Right kidney (tissue), 9 donors: ENCODE data around the gene R3HDM1.
A peak's percentile ranks its signal among the peaks of the same experiment; 100 is the strongest.
"Not testable (repeated sequence)": the region's sequence is repeated elsewhere in the genome, so short reads cannot be mapped to it uniquely, and the experiment has no call there.

Experiments
- DNase-seq: peaks from one replicate; pipeline ENCODE4 v3.0.0-alpha.2; 2016
- long read RNA-seq, 8 donors: transcript quantifications; one replicate each; lab custom pipeline, GENCODE V29; 2026

Gene R3HDM1
- long read RNA-seq, donor 1, partial matches to known transcripts: 8 of 8 reads
- long read RNA-seq, donor 1, other reads (novel, unspliced or antisense): 0 of 8 reads
- long read RNA-seq, donor 2, partial matches to known transcripts: 0 of 1 reads
- long read RNA-seq, donor 2, other reads (novel, unspliced or antisense): 0 of 1 reads
- long read RNA-seq, donor 3, partial matches to known transcripts: 0 of 1 reads
- long read RNA-seq, donor 3, other reads (novel, unspliced or antisense): 0 of 1 reads
- long read RNA-seq, donor 4: 0 reads
- long read RNA-seq, donor 5: 0 reads
- long read RNA-seq, donor 6, partial matches to known transcripts: 9 of 10 reads
- long read RNA-seq, donor 6, other reads (novel, unspliced or antisense): 0 of 10 reads
- long read RNA-seq, donor 7, partial matches to known transcripts: 14 of 14 reads
- long read RNA-seq, donor 7, other reads (novel, unspliced or antisense): 0 of 14 reads
- long read RNA-seq, donor 8: 0 reads

- DNase-seq: peak; percentile 90
Observed at GRCh38 chr2:135531231-135532197, at the start of gene R3HDM1. Gene R3HDM1, plus strand, starts transcription at chr2:135531484. Its CDS starts 73,362 bp downstream, at chr2:135604846.

- no peak for DNase-seq
Observed at GRCh38 chr2:135485441-135485840, 45.8 kb upstream of the R3HDM1 start.

- DNase-seq: no peak
Observed at GRCh38 chr2:135490376-135490775, 40.9 kb upstream of the R3HDM1 start.

- no peak for DNase-seq
Observed at GRCh38 chr2:135494503-135494902, 36.8 kb upstream of the R3HDM1 start.

GRCh38 chr2:135494917-135495316 lies 36.4 kb upstream of the R3HDM1 start:
- no peak for DNase-seq

- DNase-seq: not testable (repeated sequence)
Observed at GRCh38 chr2:135498588-135498987, 32.7 kb upstream of the R3HDM1 start.

- no peak for DNase-seq
Observed at GRCh38 chr2:135504811-135505210, 26.5 kb upstream of the R3HDM1 start.

GRCh38 chr2:135510577-135510976 lies 20.7 kb upstream of the R3HDM1 start:
- DNase-seq: no peak

GRCh38 chr2:135512099-135512498 lies 19.2 kb upstream of the R3HDM1 start:
- DNase-seq: no peak

- no peak for DNase-seq
Observed at GRCh38 chr2:135525786-135526185, 5.5 kb upstream of the R3HDM1 start.

GRCh38 chr2:135528006-135528405 lies 3.3 kb upstream of the R3HDM1 start:
- DNase-seq: no peak

GRCh38 chr2:135530313-135531230 lies 712 bp upstream of the R3HDM1 start, which contains the start of gene ZRANB3:
Gene ZRANB3, minus strand, starts transcription at chr2:135531218.
- DNase-seq: peak; percentile 96

GRCh38 chr2:135532581-135532980 lies 1.3 kb downstream of the R3HDM1 start:
- DNase-seq: no peak

GRCh38 chr2:135533545-135533944 lies 2.3 kb downstream of the R3HDM1 start:
- not testable (repeated sequence) for DNase-seq

GRCh38 chr2:135546436-135546835 lies 15.2 kb downstream of the R3HDM1 start:
- no peak for DNase-seq

GRCh38 chr2:135547311-135547710 lies 16.0 kb downstream of the R3HDM1 start:
- DNase-seq: no peak

- no peak for DNase-seq
Observed at GRCh38 chr2:135551356-135551755, 20.1 kb downstream of the R3HDM1 start.

- no peak for DNase-seq
Observed at GRCh38 chr2:135552887-135553286, 21.6 kb downstream of the R3HDM1 start.

- no peak for DNase-seq
Observed at GRCh38 chr2:135555311-135555710, 24.0 kb downstream of the R3HDM1 start.

GRCh38 chr2:135557530-135557929 lies 26.2 kb downstream of the R3HDM1 start:
- no peak for DNase-seq

- no peak for DNase-seq
Observed at GRCh38 chr2:135561925-135562324, 30.6 kb downstream of the R3HDM1 start.

GRCh38 chr2:135563793-135564192 lies 32.5 kb downstream of the R3HDM1 start:
- no peak for DNase-seq
